ENCODE data around the gene CD2. TPM values are rescaled to one million over a fixed set of nuclear protein-coding genes. Genes with fewer than 3 reads are reported as not detected.

The CD2 gene, protein sequence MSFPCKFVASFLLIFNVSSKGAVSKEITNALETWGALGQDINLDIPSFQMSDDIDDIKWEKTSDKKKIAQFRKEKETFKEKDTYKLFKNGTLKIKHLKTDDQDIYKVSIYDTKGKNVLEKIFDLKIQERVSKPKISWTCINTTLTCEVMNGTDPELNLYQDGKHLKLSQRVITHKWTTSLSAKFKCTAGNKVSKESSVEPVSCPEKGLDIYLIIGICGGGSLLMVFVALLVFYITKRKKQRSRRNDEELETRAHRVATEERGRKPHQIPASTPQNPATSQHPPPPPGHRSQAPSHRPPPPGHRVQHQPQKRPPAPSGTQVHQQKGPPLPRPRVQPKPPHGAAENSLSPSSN
- not detected in 2 replicates for total RNA-seq

GRCh38 chr1:116754198-116754977, at the start of gene CD2:
CD2 (plus strand) TSS chr1:116754430; CDS start chr1:116754493, 63 bp downstream.
- H3K4me3 ChIP-seq (ENCODE audit: low read depth, low read length) = no peak within 1 kb of the TSS
- H3K27me3 ChIP-seq (ENCODE audit: control insufficient read depth, insufficient read depth, low read length) = no peaks in the 10 kb centered on the region
- no peaks in the 10 kb centered on the region for H3K36me3 ChIP-seq (ENCODE audit: control insufficient read depth, insufficient read depth, low read length)
- TF ChIP-seq, protein P1, sequence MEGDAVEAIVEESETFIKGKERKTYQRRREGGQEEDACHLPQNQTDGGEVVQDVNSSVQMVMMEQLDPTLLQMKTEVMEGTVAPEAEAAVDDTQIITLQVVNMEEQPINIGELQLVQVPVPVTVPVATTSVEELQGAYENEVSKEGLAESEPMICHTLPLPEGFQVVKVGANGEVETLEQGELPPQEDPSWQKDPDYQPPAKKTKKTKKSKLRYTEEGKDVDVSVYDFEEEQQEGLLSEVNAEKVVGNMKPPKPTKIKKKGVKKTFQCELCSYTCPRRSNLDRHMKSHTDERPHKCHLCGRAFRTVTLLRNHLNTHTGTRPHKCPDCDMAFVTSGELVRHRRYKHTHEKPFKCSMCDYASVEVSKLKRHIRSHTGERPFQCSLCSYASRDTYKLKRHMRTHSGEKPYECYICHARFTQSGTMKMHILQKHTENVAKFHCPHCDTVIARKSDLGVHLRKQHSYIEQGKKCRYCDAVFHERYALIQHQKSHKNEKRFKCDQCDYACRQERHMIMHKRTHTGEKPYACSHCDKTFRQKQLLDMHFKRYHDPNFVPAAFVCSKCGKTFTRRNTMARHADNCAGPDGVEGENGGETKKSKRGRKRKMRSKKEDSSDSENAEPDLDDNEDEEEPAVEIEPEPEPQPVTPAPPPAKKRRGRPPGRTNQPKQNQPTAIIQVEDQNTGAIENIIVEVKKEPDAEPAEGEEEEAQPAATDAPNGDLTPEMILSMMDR (IDR thresholded peaks at IDR 0.05; ENCODE audit: insufficient read depth, low read length, poor library complexity, severe bottlenecking) = no peak
- DNase-seq (ENCODE audit: low read depth) = no peak

DNA sequence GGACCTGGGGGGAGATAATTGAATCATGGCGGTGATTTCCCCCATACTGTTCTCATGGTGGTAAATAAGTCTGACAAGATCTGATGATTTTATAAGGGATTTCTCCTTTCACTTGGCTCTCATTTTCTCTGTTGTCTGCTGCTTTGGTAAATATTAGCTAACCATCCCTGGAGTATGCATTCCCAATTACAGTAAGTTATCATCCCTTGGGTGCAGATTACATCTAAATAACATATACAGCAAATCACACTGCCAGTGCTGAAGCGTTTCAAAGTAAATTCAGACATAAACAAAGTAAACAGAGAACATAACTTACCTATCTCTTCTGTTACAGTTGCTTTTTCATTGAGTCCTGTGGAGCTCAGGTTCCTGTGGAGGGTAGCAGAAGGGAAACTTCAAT, 48.1 kb upstream of the CD2 start:
- Histone ChIP-seq H3K36me3 (ENCODE audit: control insufficient read depth, insufficient read depth, low read length) (no peaks in the 10 kb centered on the region), H3K27me3 (ENCODE audit: control insufficient read depth, insufficient read depth, low read length) (no peaks in the 10 kb centered on the region), H3K4me3 (ENCODE audit: low read depth, low read length) (no peak overlapping the region)
- no peak for DNase-seq (ENCODE audit: low read depth)
- TF ChIP-seq, protein P1 (IDR thresholded peaks at IDR 0.05; ENCODE audit: insufficient read depth, low read length, poor library complexity, severe bottlenecking) = no peak

DNA sequence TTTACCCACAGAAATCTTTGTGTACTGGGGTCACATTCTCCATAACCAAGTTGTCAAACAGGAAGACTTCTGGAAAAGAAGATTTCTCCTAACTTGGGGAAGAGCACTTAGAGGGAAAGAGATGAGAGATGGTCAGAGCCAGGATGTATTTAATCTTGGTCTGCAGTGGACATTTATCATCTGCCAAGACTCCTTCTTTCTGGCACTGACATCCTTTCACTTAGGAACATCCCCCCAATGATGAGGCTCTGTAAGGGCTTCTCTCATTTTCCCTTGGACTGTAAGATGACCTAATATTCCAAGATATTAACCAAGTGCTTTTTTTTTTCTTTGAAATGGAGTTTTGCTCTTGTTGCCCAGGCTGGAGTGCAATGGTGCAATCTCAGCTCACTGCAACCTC, 47.4 kb upstream of the CD2 start:
- TF ChIP-seq, protein P1 (IDR thresholded peaks at IDR 0.05; ENCODE audit: insufficient read depth, low read length, poor library complexity, severe bottlenecking) = no peak
- no peaks in the 10 kb centered on the region for H3K27me3 ChIP-seq (ENCODE audit: control insufficient read depth, insufficient read depth, low read length)
- H3K36me3 ChIP-seq (ENCODE audit: control insufficient read depth, insufficient read depth, low read length) = no peaks in the 10 kb centered on the region
- no peak overlapping the region for H3K4me3 ChIP-seq (ENCODE audit: low read depth, low read length)
- no peak for DNase-seq (ENCODE audit: low read depth)

DNA sequence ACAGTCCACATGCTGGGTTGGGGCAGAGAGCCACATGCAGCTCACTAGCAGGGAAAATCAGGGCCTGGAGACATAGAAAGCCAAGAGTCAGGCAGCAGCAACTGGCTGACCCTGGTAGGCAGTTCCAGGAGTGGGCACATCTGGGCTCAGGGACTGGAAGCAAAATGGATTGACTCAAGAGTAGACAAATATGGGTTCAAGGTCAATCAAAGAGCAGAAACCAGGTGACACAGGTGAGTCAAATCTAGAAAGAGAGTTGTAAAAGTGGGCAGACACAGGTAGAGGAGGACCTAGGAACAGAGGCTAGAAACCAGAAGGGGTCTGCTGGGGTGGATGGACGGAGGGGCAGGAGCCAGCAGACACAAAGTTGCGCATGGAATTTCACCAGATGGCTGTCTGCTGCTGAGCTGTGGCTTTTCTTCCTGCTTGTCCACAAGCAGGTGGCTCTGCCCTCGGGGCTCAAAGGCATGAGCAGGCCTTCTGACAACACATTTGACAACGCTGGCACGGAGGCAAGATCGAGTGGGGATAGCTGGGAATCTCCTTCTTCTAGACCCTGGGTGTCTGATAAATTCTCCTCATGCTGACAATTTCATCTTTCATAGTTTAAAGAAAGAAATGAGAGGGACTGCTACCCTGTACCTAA, 45.9 kb upstream of the CD2 start:
- DNase-seq (ENCODE audit: low read depth) = no peak
- TF ChIP-seq, protein P1 (IDR thresholded peaks at IDR 0.05; ENCODE audit: insufficient read depth, low read length, poor library complexity, severe bottlenecking) = no peak
- no peak overlapping the region for H3K4me3 ChIP-seq (ENCODE audit: low read depth, low read length)
- no peaks in the 10 kb centered on the region for H3K27me3 ChIP-seq (ENCODE audit: control insufficient read depth, insufficient read depth, low read length)
- H3K36me3 ChIP-seq (ENCODE audit: control insufficient read depth, insufficient read depth, low read length) = no peaks in the 10 kb centered on the region

DNA sequence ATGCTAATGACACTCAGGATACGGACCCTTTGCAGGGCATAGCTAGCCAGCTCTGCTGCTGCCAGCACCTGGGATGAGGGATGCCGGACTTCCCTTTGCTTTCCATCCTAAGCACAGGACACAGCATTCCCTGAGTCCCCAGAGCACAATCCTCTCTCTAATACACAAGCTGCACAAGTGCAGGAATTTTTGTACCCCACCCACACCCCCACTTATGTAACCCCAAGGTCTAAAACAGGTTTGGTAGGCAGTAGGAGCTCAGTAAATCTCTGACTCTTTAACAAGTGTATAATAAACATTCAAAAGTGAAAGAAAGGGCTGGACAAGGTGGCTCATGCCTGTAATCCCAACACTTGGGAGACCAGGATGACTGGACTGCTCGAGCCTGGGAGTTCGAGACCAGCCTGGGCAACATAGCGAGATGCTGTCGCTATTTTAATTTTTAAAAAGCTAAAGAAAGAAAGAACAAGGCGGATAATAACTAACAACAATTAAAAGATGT, 44.5 kb upstream of the CD2 start:
- TF ChIP-seq, protein P1 (IDR thresholded peaks at IDR 0.05; ENCODE audit: insufficient read depth, low read length, poor library complexity, severe bottlenecking) = no peak
- DNase-seq (ENCODE audit: low read depth) = no peak
- Histone ChIP-seq H3K27me3 (ENCODE audit: control insufficient read depth, insufficient read depth, low read length) (no peaks in the 10 kb centered on the region), H3K36me3 (ENCODE audit: control insufficient read depth, insufficient read depth, low read length) (no peaks in the 10 kb centered on the region), H3K4me3 (ENCODE audit: low read depth, low read length) (no peak overlapping the region)
